ENCODE measurements around the gene NGDN. TPM values are rescaled to one million over a fixed set of nuclear protein-coding genes. Genes with fewer than 3 reads are reported as not detected.

The NGDN gene
- total and polyA plus RNA-seq, 5 donors, result 19.3 to 26.8 (median 22.1) TPM

- ATAC-seq (no peak), DNase-seq (no peak)
- Histone ChIP-seq H3K27me3 (ENCODE audit: control insufficient read depth, insufficient read depth) (no peaks in the 10 kb centered on the region), H3K4me3 (ENCODE audit: low read length) (no peak overlapping the region), H3K27ac (ENCODE audit: low read length) (no peak overlapping the region), H3K4me1 (ENCODE audit: control insufficient read depth, insufficient read depth, low read length) (no peaks in the 10 kb centered on the region), H3K9me3 (ENCODE audit: control insufficient read depth, low read length) (no peaks in the 10 kb centered on the region)
- 92% methylated on average over 16 of the region's 16 CpGs for WGBS
- intact Hi-C loops (cut with DNase I), result no loop called here
Observed at GRCh38 chr14:23523229-23524016, 53.9 kb downstream of the NGDN start.

- intact Hi-C loops (cut with DNase I), result no loop called here
- Histone ChIP-seq H3K27me3 (ENCODE audit: control insufficient read depth, insufficient read depth) (no peaks in the 10 kb centered on the region), H3K4me1 (ENCODE audit: control insufficient read depth, insufficient read depth, low read length) (no peaks in the 10 kb centered on the region), H3K27ac (ENCODE audit: low read length) (no peak overlapping the region), H3K4me3 (ENCODE audit: low read length) (no peak overlapping the region), H3K9me3 (ENCODE audit: control insufficient read depth, low read length) (no peaks in the 10 kb centered on the region)
- DNase-seq (no peak), ATAC-seq (no peak)
- WGBS, result 92% methylated on average over 14 of the region's 14 CpGs
Observed at GRCh38 chr14:23524954-23525353, 55.5 kb downstream of the NGDN start.

- Histone ChIP-seq H3K4me3 (ENCODE audit: low read length) (no peak overlapping the region), H3K9me3 (ENCODE audit: control insufficient read depth, low read length) (no peaks in the 10 kb centered on the region), H3K27me3 (ENCODE audit: control insufficient read depth, insufficient read depth) (no peaks in the 10 kb centered on the region), H3K27ac (ENCODE audit: low read length) (no peak overlapping the region), H3K4me1 (ENCODE audit: control insufficient read depth, insufficient read depth, low read length) (no peaks in the 10 kb centered on the region)
- 85% methylated on average over 8 of the region's 8 CpGs for WGBS
- DNase-seq (no peak), ATAC-seq (no peak)
- intact Hi-C loops (cut with DNase I), result no loop called here
Observed at GRCh38 chr14:23525611-23526010, 56.1 kb downstream of the NGDN start.

Other genes starting within 250 kb of the NGDN start
- not detected for gene RNF212B, start 231.8 kb upstream of the NGDN start, total RNA-seq
- not detected for gene RNF212B, start 231.8 kb upstream of the NGDN start, polyA plus RNA-seq
- gene HOMEZ, start 183.6 kb upstream of the NGDN start, total RNA-seq, result 10 to 100 TPM in 2 of 4 donors, 1 to 10 TPM in 2; 8.4 to 12.7 (median 10.4) TPM
- 9.8 TPM for gene HOMEZ, start 183.6 kb upstream of the NGDN start, polyA plus RNA-seq
- 10 to 100 TPM in 2 of 4 donors, 1 to 10 TPM in 2; 6.1 to 15.3 (median 10.6) TPM for gene PPP1R3E, start 166.8 kb upstream of the NGDN start, total RNA-seq
- gene PPP1R3E, start 166.8 kb upstream of the NGDN start, polyA plus RNA-seq, result 7.9 TPM
- gene BCL2L2, start 162.9 kb upstream of the NGDN start, total RNA-seq, result 10 to 100 TPM; 40.4 to 51.9 (median 48.8) TPM
- gene BCL2L2, start 162.9 kb upstream of the NGDN start, polyA plus RNA-seq, result 38.1 TPM
- gene PABPN1, start 148.2 kb upstream of the NGDN start, total RNA-seq, result 10 to 100 TPM; 93.6 to 97.9 (median 96.4) TPM
- 107 TPM for gene PABPN1, start 148.2 kb upstream of the NGDN start, polyA plus RNA-seq
- 10 to 100 TPM; 42.4 to 72.5 (median 55.9) TPM for gene SLC22A17, start 116.8 kb upstream of the NGDN start, total RNA-seq
- 47.2 TPM for gene SLC22A17, start 116.8 kb upstream of the NGDN start, polyA plus RNA-seq
- gene EFS, start 104.5 kb upstream of the NGDN start, total RNA-seq, result 10 to 100 TPM in 1 of 4 donors, 1 to 10 TPM in 3; 6.7 to 10.1 (median 7.8) TPM
- 6.2 TPM for gene EFS, start 104.5 kb upstream of the NGDN start, polyA plus RNA-seq
- not detected for gene IL25, start 96.9 kb upstream of the NGDN start, total RNA-seq
- gene IL25, start 96.9 kb upstream of the NGDN start, polyA plus RNA-seq, result 0.09 TPM
- 1 to 10 TPM in 3 of 4 donors, under 1 TPM in 1; 0.36 to 1.4 (median 1.2) TPM for gene CMTM5, start 92.7 kb upstream of the NGDN start, total RNA-seq
- 13.9 TPM for gene CMTM5, start 92.7 kb upstream of the NGDN start, polyA plus RNA-seq
- over 10,000 TPM; 12,862 to 15,773 (median 14,347) TPM for gene MYH6, start 61.4 kb upstream of the NGDN start, total RNA-seq
- 11,120 TPM for gene MYH6, start 61.4 kb upstream of the NGDN start, polyA plus RNA-seq
- gene MYH7, start 34.0 kb upstream of the NGDN start, total RNA-seq, result 1,000 to 10,000 TPM in 1 of 4 donors, 100 to 1,000 TPM in 3; 461 to 2,251 (median 602) TPM
- gene MYH7, start 34.0 kb upstream of the NGDN start, polyA plus RNA-seq, result 1,734 TPM
- 1 to 10 TPM in 1 of 4 donors, under 1 TPM in 3; 0.31 to 1.0 (median 0.87) TPM for gene ZFHX2, start 82.1 kb downstream of the NGDN start, total RNA-seq
- 0.50 TPM for gene ZFHX2, start 82.1 kb downstream of the NGDN start, polyA plus RNA-seq
- 10 to 100 TPM; 18.8 to 21.5 (median 20.9) TPM for gene THTPA, start 86.6 kb downstream of the NGDN start, total RNA-seq
- 22.9 TPM for gene THTPA, start 86.6 kb downstream of the NGDN start, polyA plus RNA-seq
- 10 to 100 TPM; 13.8 to 17.9 (median 15.4) TPM for gene AP1G2, start 98.1 kb downstream of the NGDN start, total RNA-seq
- 12.9 TPM for gene AP1G2, start 98.1 kb downstream of the NGDN start, polyA plus RNA-seq
- gene JPH4, start 109.1 kb downstream of the NGDN start, total RNA-seq, result under 1 TPM; 0.11 to 0.38 (median 0.27) TPM
- 0.23 TPM for gene JPH4, start 109.1 kb downstream of the NGDN start, polyA plus RNA-seq
- not detected for gene DHRS2, start 166.7 kb downstream of the NGDN start, total RNA-seq
- gene DHRS2, start 166.7 kb downstream of the NGDN start, polyA plus RNA-seq, result not detected

Measured in right cardiac atrium (tissue), 5 donors.